Sciatic nerve (tissue), 2 donors: ENCODE measurements around the gene KLRF1. TPM values are rescaled to one million over a fixed set of nuclear protein-coding genes. Genes with fewer than 3 reads are reported as not detected.

Experiments used
- ATAC-seq: fragments of 200-7000 bp; cut with Tn5 transposase; one replicate; pipeline ENCODE4 v1.9.1; 2020; ENCODE audit warnings: mild to moderate bottlenecking, moderate library complexity
- DNase-seq: peaks from one replicate; pipeline ENCODE4 v3.0.0-alpha.2; 2020; ENCODE audit warnings: low spot score
- intact Hi-C: fragments of 100-400 bp; cut with DNase I; formaldehyde crosslinking; loops from one replicate; pipeline ENCODE4 v1.14.2; 2022
- total RNA-seq: library from RNA; stranded (reverse); fragmentation: NEBNext Ultra II Directional; extraction: Animal tissue kit (Norgen Biotek cat#: 25700); gene quantifications from one replicate; pipeline ENCODE4 v1.2.1, GENCODE V29; 2021
- donor health status: DM: no; HTN: no; CAD: no.
- donor health status: DM: no; HTN: no; CAD: no.

Gene KLRF1
- total RNA-seq, 1 donor from 2014 or later, result 1.8 TPM

- DNase-seq (no peak), ATAC-seq (no peak)
- intact Hi-C loops, result no loop called here
Measured at GRCh38 chr12:9805883-9806282, 21.4 kb upstream of the KLRF1 start.

GRCh38 chr12:9806714-9807113 is 20.6 kb upstream of the KLRF1 start:
- ATAC-seq (no peak), DNase-seq (no peak)
- intact Hi-C loops, result no loop called here

- DNase-seq (no peak), ATAC-seq (no peak)
- intact Hi-C loops, result no loop called here
Measured at GRCh38 chr12:9808504-9808903, 18.8 kb upstream of the KLRF1 start.

GRCh38 chr12:9809338-9809737 is 17.9 kb upstream of the KLRF1 start:
- no peak for DNase-seq
- intact Hi-C loops, result no loop called here

GRCh38 chr12:9809866-9810265 is 17.4 kb upstream of the KLRF1 start:
- ATAC-seq, result no peak
- DNase-seq, result no peak
- intact Hi-C loops, result no loop called here

More at GRCh38 chr12:9809338-9809737, 17.9 kb upstream of the KLRF1 start:
- ATAC-seq, result no peak

GRCh38 chr12:9810671-9811070 is 16.6 kb upstream of the KLRF1 start:
- intact Hi-C loops, result no loop called here
- ATAC-seq, result no peak

GRCh38 chr12:9811621-9812020 is 15.7 kb upstream of the KLRF1 start:
- no peak for ATAC-seq
- DNase-seq, result no peak
- intact Hi-C loops, result no loop called here

More at GRCh38 chr12:9810671-9811070, 16.6 kb upstream of the KLRF1 start:
- no peak for DNase-seq

- peak; percentile 93 for ATAC-seq
- DNase-seq, result peak; percentile 83
- intact Hi-C loops, result no loop called here
Measured at GRCh38 chr12:9813821-9814798, 13.2 kb upstream of the KLRF1 start.

- ATAC-seq, result no peak
- no peak for DNase-seq
- intact Hi-C loops, result no loop called here
Measured at GRCh38 chr12:9820281-9820930, 6.9 kb upstream of the KLRF1 start.

GRCh38 chr12:9829483-9829882 is 2.2 kb downstream of the KLRF1 start:
- DNase-seq (no peak), ATAC-seq (no peak)
- intact Hi-C loops, result no loop called here

- intact Hi-C loops, result no loop called here
- no peak for DNase-seq
- no peak for ATAC-seq
Measured at GRCh38 chr12:9829982-9830381, 2.7 kb downstream of the KLRF1 start.

GRCh38 chr12:9831720-9832119 is 4.4 kb downstream of the KLRF1 start:
- intact Hi-C loops, result no loop called here
- no peak for ATAC-seq
- no peak for DNase-seq

- no peak for ATAC-seq
- no peak for DNase-seq
- intact Hi-C loops, result no loop called here
Measured at GRCh38 chr12:9843407-9843806, 16.1 kb downstream of the KLRF1 start.

- no peak for ATAC-seq
- DNase-seq, result no peak
- intact Hi-C loops, result no loop called here
Measured at GRCh38 chr12:9848899-9849298, 21.6 kb downstream of the KLRF1 start.

- no peak for ATAC-seq
- intact Hi-C loops, result no loop called here
Measured at GRCh38 chr12:9851050-9851449, 23.8 kb downstream of the KLRF1 start.

GRCh38 chr12:9851927-9852326 is 24.6 kb downstream of the KLRF1 start:
- ATAC-seq (no peak), DNase-seq (no peak)
- intact Hi-C loops, result no loop called here

More at GRCh38 chr12:9851050-9851449, 23.8 kb downstream of the KLRF1 start:
- no peak for DNase-seq

- intact Hi-C loops, result no loop called here
- DNase-seq (no peak), ATAC-seq (no peak)
Measured at GRCh38 chr12:9856151-9856550, 28.9 kb downstream of the KLRF1 start.

GRCh38 chr12:9856894-9857293 is 29.6 kb downstream of the KLRF1 start:
- DNase-seq (no peak), ATAC-seq (no peak)
- intact Hi-C loops, result no loop called here

- ATAC-seq (no peak), DNase-seq (no peak)
- intact Hi-C loops, result no loop called here
Measured at GRCh38 chr12:9858135-9858534, 30.9 kb downstream of the KLRF1 start.
